DMS53 treated with DMSO at 0.1 percent for 48 hours (cell line): ENCODE results near the gene SLC26A8.
"Not testable (repeated sequence)": the region's sequence is repeated elsewhere in the genome, so short reads cannot be mapped to it uniquely, and the experiment has no call there.

Source experiments
- DNase-seq: peaks from one replicate; lab custom pipeline; 2025; ENCODE audit not compliant: unreplicated experiment; lab: John Stamatoyannopoulos, UW

Gene SLC26A8

GRCh38 chr6:36050947-36051710, 26.7 kb upstream of the SLC26A8 start:
- no peak for DNase-seq

- no peak for DNase-seq
Measured at GRCh38 chr6:36050305-36050704, 25.9 kb upstream of the SLC26A8 start.

- DNase-seq = no peak
Measured at GRCh38 chr6:36049582-36049981, 25.1 kb upstream of the SLC26A8 start.

GRCh38 chr6:36042618-36043260, 18.3 kb upstream of the SLC26A8 start:
- no peak for DNase-seq

GRCh38 chr6:36040958-36041357, 16.5 kb upstream of the SLC26A8 start:
- no peak for DNase-seq

GRCh38 chr6:36039112-36039511, 14.7 kb upstream of the SLC26A8 start:
- DNase-seq = peak; percentile 4

GRCh38 chr6:36038120-36038876, 13.9 kb upstream of the SLC26A8 start:
- no peak for DNase-seq

GRCh38 chr6:36035225-36035624, 10.8 kb upstream of the SLC26A8 start:
- no peak for DNase-seq

GRCh38 chr6:36034441-36034840, 10.0 kb upstream of the SLC26A8 start:
- DNase-seq = no peak

- DNase-seq = no peak
Measured at GRCh38 chr6:36033935-36034334, 9.5 kb upstream of the SLC26A8 start.

GRCh38 chr6:36033144-36033543, 8.7 kb upstream of the SLC26A8 start:
- not testable (repeated sequence) for DNase-seq

- DNase-seq = no peak
Measured at GRCh38 chr6:36032261-36032660, 7.8 kb upstream of the SLC26A8 start.

GRCh38 chr6:36029464-36029863, 5.0 kb upstream of the SLC26A8 start:
- DNase-seq = no peak

- DNase-seq = peak; percentile 4
Measured at GRCh38 chr6:36028877-36029324, 4.5 kb upstream of the SLC26A8 start.

GRCh38 chr6:36028088-36028876, 3.8 kb upstream of the SLC26A8 start:
- peak; percentile 4 for DNase-seq

- DNase-seq = peak; percentile 97
Measured at GRCh38 chr6:36027501-36028087, 3.2 kb upstream of the SLC26A8 start, which contains the start of gene MAPK14. MAPK14 (plus strand) TSS chr6:36027808; CDS start chr6:36028158, 350 bp downstream.

- DNase-seq = no peak
Measured at GRCh38 chr6:36025932-36026327, 1.5 kb upstream of the SLC26A8 start.

- no peak for DNase-seq
Measured at GRCh38 chr6:36025260-36025931, 955 bp upstream of the SLC26A8 start.

GRCh38 chr6:36020154-36020553, 4.3 kb downstream of the SLC26A8 start:
- no peak for DNase-seq

GRCh38 chr6:36019167-36019566, 5.3 kb downstream of the SLC26A8 start:
- no peak for DNase-seq
